GM12875 (cell line): ENCODE data around the gene VARS1.
"Not testable (repeated sequence)": the region's sequence is repeated elsewhere in the genome, so short reads cannot be mapped to it uniquely, and the experiment has no call there.

Experiments
- H3K4me3 ChIP-seq: one replicate; pipeline ENCODE4 v1.5.1; 2011; ENCODE audit warnings: low read depth, low read length, control low read depth
- CTCF ChIP-seq: IDR thresholded peaks from 2 replicates; pipeline ENCODE4 v1.5.1; 2011; ENCODE audit warnings: low read depth, mild to moderate bottlenecking, control low read depth, inconsistent platforms, low read length, moderate library complexity, borderline replicate concordance; ENCODE audit not compliant: insufficient read depth

The VARS1 gene

GRCh38 chr6:31794294-31794865 is 1.2 kb downstream of the VARS1 start:
- H3K4me3 ChIP-seq: peak overlapping the region; percentile 91

GRCh38 chr6:31793927-31794245 is 1.7 kb downstream of the VARS1 start:
- not testable (repeated sequence) for H3K4me3 ChIP-seq

More at GRCh38 chr6:31794294-31794865, 1.2 kb downstream of the VARS1 start:
- no peak for TF ChIP-seq CTCF

- no peak for TF ChIP-seq CTCF
These were observed 2.8 kb downstream of the VARS1 start for GRCh38 chr6:31792761-31793171.

GRCh38 chr6:31792090-31792374 is 3.5 kb downstream of the VARS1 start:
- no peak for TF ChIP-seq CTCF
- H3K4me3 ChIP-seq: no peak overlapping the region

More at GRCh38 chr6:31792761-31793171, 2.8 kb downstream of the VARS1 start:
- no peak overlapping the region for H3K4me3 ChIP-seq

- no peak overlapping the region for H3K4me3 ChIP-seq
- TF ChIP-seq CTCF: peak; percentile 69
These were observed 4.0 kb downstream of the VARS1 start for GRCh38 chr6:31791324-31792089.

- H3K4me3 ChIP-seq: no peak overlapping the region
- no peak for TF ChIP-seq CTCF
These were observed 10.1 kb downstream of the VARS1 start for GRCh38 chr6:31785475-31785874.

GRCh38 chr6:31784098-31784925 is 11.2 kb downstream of the VARS1 start:
- H3K4me3 ChIP-seq: no peak overlapping the region
- no peak for TF ChIP-seq CTCF
